ENCODE results near the gene USB1.

DNA sequence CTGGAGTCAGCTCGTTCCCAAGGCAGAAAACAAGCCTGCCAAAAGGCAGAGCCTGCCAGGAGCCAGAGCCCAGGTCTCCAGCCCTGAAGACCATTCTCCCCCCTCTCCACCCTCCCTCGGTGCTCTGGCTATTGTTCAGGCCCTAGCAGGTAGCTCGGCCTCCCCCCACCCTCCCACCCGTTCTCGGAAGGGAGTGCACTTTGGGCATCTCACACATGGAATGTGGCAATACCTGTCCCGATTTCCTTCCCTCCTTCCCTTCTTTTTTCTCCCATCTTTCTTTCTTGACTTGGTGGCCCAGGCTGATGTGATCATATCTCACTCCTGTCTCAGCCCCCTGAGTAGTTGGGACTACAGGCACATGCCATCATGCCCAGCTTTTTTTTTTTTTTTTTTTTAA is 42.7 kb upstream of the USB1 start:
- TF ChIP-seq, protein P1, sequence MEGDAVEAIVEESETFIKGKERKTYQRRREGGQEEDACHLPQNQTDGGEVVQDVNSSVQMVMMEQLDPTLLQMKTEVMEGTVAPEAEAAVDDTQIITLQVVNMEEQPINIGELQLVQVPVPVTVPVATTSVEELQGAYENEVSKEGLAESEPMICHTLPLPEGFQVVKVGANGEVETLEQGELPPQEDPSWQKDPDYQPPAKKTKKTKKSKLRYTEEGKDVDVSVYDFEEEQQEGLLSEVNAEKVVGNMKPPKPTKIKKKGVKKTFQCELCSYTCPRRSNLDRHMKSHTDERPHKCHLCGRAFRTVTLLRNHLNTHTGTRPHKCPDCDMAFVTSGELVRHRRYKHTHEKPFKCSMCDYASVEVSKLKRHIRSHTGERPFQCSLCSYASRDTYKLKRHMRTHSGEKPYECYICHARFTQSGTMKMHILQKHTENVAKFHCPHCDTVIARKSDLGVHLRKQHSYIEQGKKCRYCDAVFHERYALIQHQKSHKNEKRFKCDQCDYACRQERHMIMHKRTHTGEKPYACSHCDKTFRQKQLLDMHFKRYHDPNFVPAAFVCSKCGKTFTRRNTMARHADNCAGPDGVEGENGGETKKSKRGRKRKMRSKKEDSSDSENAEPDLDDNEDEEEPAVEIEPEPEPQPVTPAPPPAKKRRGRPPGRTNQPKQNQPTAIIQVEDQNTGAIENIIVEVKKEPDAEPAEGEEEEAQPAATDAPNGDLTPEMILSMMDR (conservative IDR thresholded peaks at IDR 0.05; ENCODE audit: low read depth in 2 of 2): no peak
- TF ChIP-seq EZH2phosphoT487 (IDR thresholded peaks at IDR 0.05; ENCODE audit: unreplicated experiment) (no peak), EZH2 (IDR thresholded peaks at IDR 0.05; ENCODE audit: low read depth, unreplicated experiment) (no peak), POLR2AphosphoS5 (IDR thresholded peaks at IDR 0.05; ENCODE audit: low read depth) (no peak), REST (IDR thresholded peaks at IDR 0.05; ENCODE audit: unreplicated experiment) (no peak), NANOG (IDR thresholded peaks at IDR 0.05; ENCODE audit: borderline replicate concordance) (no peak), ZNF331 (CRISPR knock-in tag; IDR thresholded peaks at IDR 0.05; ENCODE audit: low read depth) (no peak), ZNF114 (CRISPR knock-in tag; IDR thresholded peaks at IDR 0.05) (no peak), STAT1 (IDR thresholded peaks at IDR 0.05; ENCODE audit: unreplicated experiment) (no peak), CREB1 (CRISPR knock-in tag; IDR thresholded peaks at IDR 0.05; ENCODE audit: low read depth) (no peak), JUNB (IDR thresholded peaks at IDR 0.05; ENCODE audit: unreplicated experiment) (no peak)

Measured in GM23338 (cell line).